ENCODE measurements around the gene OLA1.

Gene OLA1

DNA sequence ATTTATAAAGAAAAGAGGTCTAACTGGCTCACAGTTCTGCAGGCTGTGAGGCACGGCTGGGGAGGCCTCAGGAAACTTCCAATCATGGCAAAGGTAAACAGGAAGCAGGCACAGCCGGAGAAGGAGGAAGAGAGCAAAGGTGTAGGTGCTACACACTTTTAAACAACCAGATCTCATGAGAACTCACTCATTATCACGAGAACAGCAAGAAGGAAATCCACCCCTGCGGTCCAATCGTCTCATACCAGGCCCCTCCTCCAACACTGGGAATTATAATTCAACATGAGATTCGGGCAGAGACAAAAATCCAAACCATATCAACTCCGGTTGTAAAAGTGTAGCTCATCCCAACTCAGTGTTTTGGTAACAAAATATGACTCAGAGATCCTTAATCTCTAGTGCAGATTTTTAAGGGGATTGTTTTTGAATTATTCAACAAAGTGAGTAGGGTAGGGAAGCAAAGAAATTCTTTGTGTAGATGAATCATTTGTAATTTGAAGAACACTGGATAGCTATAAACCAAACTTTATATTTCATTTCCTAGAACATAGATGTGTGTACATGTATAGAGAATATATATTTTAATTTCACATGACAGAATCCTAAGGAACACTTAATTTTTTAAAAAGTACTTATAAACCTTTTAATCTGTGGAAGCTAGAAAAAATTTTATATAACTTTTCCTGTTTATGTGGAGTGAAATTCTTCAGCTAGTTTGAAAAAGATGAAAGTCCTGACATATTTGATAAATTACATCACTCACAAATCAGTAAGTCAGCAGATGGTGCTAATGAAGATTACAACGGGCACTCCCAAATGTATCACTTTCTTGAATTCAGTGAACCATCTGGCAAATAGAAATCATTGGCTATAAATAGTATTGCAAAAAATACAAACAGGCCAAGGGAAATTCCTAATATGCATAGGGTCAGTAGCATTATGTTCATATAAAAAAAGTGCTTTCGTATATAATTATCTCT, 130.1 kb downstream of the OLA1 start:
- Histone ChIP-seq H3K27me3 (replicated peaks; ENCODE audit: insufficient read depth, low read length) (no peaks in the 10 kb centered on the region), H3K79me2 (ENCODE audit: low read length) (no peaks in the 10 kb centered on the region), H3K9ac (ENCODE audit: low read length) (no peak overlapping the region), H2AFZ (ENCODE audit: low read length) (no peak overlapping the region), H4K20me1 (ENCODE audit: insufficient read depth, low read length) (no peaks in the 10 kb centered on the region), H3F3A (ENCODE audit: insufficient read depth, low read length) (no peaks in the 10 kb centered on the region), H3K9me2 (replicated peaks; ENCODE audit: insufficient read depth, low read length) (no peaks in the 10 kb centered on the region), H3K36me3 (replicated peaks; ENCODE audit: insufficient read depth, low read length) (no peaks in the 10 kb centered on the region), H3K9me3 (replicated peaks; ENCODE audit: insufficient read depth, low read length) (no peaks in the 10 kb centered on the region), H3K27ac (ENCODE audit: low read length) (no peak overlapping the region), H3K4me3 (ENCODE audit: low read length) (no peak overlapping the region), H3K4me1 (ENCODE audit: low read length) (no peaks in the 10 kb centered on the region), H3K4me2 (ENCODE audit: low read depth, low read length) (no peak overlapping the region)
- TF ChIP-seq, protein P1, sequence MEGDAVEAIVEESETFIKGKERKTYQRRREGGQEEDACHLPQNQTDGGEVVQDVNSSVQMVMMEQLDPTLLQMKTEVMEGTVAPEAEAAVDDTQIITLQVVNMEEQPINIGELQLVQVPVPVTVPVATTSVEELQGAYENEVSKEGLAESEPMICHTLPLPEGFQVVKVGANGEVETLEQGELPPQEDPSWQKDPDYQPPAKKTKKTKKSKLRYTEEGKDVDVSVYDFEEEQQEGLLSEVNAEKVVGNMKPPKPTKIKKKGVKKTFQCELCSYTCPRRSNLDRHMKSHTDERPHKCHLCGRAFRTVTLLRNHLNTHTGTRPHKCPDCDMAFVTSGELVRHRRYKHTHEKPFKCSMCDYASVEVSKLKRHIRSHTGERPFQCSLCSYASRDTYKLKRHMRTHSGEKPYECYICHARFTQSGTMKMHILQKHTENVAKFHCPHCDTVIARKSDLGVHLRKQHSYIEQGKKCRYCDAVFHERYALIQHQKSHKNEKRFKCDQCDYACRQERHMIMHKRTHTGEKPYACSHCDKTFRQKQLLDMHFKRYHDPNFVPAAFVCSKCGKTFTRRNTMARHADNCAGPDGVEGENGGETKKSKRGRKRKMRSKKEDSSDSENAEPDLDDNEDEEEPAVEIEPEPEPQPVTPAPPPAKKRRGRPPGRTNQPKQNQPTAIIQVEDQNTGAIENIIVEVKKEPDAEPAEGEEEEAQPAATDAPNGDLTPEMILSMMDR (IDR thresholded peaks at IDR 0.05; ENCODE audit: low read length) = no peak
- TF ChIP-seq EZH2phosphoT487 (IDR thresholded peaks at IDR 0.05; ENCODE audit: low read length) = no peak
- TF ChIP-seq EZH2 (optimal IDR thresholded peaks at IDR 0.05; ENCODE audit: low read depth, low read length) = no peak
- no peak for DNase-seq

DNA sequence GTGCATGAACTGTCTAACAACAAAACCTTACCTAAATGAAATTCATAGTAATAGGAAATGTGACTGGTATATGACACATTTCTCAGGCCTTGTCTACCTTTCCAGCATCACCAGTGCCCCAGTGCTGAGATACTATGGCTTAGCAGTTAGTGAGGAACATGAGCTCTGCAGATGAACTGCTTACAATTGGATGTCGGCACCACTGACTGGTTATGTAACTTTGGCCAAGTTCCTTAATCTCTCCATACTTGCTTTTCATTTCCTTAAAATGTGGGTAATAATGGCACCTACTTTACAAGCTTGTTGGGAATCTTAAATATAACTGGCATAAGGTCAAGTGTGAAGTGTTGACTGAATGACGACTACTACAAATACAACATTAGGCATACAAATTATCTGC, 136.3 kb downstream of the OLA1 start:
- TF ChIP-seq EZH2phosphoT487 (IDR thresholded peaks at IDR 0.05; ENCODE audit: low read length) (no peak), EZH2 (optimal IDR thresholded peaks at IDR 0.05; ENCODE audit: low read depth, low read length) (no peak)
- TF ChIP-seq, protein P1 (IDR thresholded peaks at IDR 0.05; ENCODE audit: low read length) = no peak
- H3K4me3 ChIP-seq (ENCODE audit: low read length) = no peak overlapping the region
- no peak for DNase-seq
- no peak overlapping the region for H3K9ac ChIP-seq (ENCODE audit: low read length)
- H3K4me1 ChIP-seq (ENCODE audit: low read length) = no peaks in the 10 kb centered on the region
- H3K27me3 ChIP-seq (replicated peaks; ENCODE audit: insufficient read depth, low read length) = no peaks in the 10 kb centered on the region
- H2AFZ ChIP-seq (ENCODE audit: low read length) = no peak overlapping the region
- no peaks in the 10 kb centered on the region for H3F3A ChIP-seq (ENCODE audit: insufficient read depth, low read length)
- no peaks in the 10 kb centered on the region for H3K9me2 ChIP-seq (replicated peaks; ENCODE audit: insufficient read depth, low read length)
- no peaks in the 10 kb centered on the region for H4K20me1 ChIP-seq (ENCODE audit: insufficient read depth, low read length)
- H3K4me2 ChIP-seq (ENCODE audit: low read depth, low read length) = no peak overlapping the region
- no peak overlapping the region for H3K27ac ChIP-seq (ENCODE audit: low read length)
- no peaks in the 10 kb centered on the region for H3K79me2 ChIP-seq (ENCODE audit: low read length)
- no peaks in the 10 kb centered on the region for H3K9me3 ChIP-seq (replicated peaks; ENCODE audit: insufficient read depth, low read length)
- no peaks in the 10 kb centered on the region for H3K36me3 ChIP-seq (replicated peaks; ENCODE audit: insufficient read depth, low read length)

DNA sequence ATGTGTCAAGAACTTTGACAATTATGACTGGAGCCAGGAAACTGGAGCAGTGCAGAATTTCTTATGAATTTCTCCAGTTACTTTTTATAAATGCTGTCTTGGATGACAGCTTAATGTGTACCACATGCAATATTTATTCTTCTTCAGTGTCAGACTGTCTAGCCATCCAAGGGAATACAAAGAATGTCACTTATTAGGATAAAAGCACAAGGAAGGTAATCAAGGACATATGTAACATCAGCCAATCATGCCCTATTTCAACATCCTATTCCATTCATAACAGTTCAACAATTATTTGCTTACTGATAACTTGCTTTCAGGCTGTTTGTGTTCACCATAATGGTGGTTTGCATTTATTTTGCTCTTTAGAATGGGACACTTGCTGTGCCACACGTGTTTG, 139.8 kb downstream of the OLA1 start:
- DNase-seq = no peak

More for the DNA sequence above, 139.8 kb downstream of the OLA1 start:
- no peaks in the 10 kb centered on the region for H3F3A ChIP-seq (ENCODE audit: insufficient read depth, low read length)
- no peak for TF ChIP-seq EZH2phosphoT487 (IDR thresholded peaks at IDR 0.05; ENCODE audit: low read length)
- TF ChIP-seq EZH2 (optimal IDR thresholded peaks at IDR 0.05; ENCODE audit: low read depth, low read length) = no peak
- TF ChIP-seq, protein P1 (IDR thresholded peaks at IDR 0.05; ENCODE audit: low read length) = no peak
- H3K36me3 ChIP-seq (replicated peaks; ENCODE audit: insufficient read depth, low read length) = no peaks in the 10 kb centered on the region
- no peaks in the 10 kb centered on the region for H4K20me1 ChIP-seq (ENCODE audit: insufficient read depth, low read length)
- H3K79me2 ChIP-seq (ENCODE audit: low read length) = no peaks in the 10 kb centered on the region
- no peak overlapping the region for H3K4me2 ChIP-seq (ENCODE audit: low read depth, low read length)
- no peak overlapping the region for H3K27ac ChIP-seq (ENCODE audit: low read length)
- H3K27me3 ChIP-seq (replicated peaks; ENCODE audit: insufficient read depth, low read length) = no peaks in the 10 kb centered on the region
- no peaks in the 10 kb centered on the region for H3K4me1 ChIP-seq (ENCODE audit: low read length)
- H3K9me3 ChIP-seq (replicated peaks; ENCODE audit: insufficient read depth, low read length) = no peaks in the 10 kb centered on the region
- H3K9ac ChIP-seq (ENCODE audit: low read length) = no peak overlapping the region
- H3K9me2 ChIP-seq (replicated peaks; ENCODE audit: insufficient read depth, low read length) = no peaks in the 10 kb centered on the region
- H2AFZ ChIP-seq (ENCODE audit: low read length) = no peak overlapping the region
- no peak overlapping the region for H3K4me3 ChIP-seq (ENCODE audit: low read length)
